ENCODE measurements around the gene LRG1.

The LRG1 gene

DNA sequence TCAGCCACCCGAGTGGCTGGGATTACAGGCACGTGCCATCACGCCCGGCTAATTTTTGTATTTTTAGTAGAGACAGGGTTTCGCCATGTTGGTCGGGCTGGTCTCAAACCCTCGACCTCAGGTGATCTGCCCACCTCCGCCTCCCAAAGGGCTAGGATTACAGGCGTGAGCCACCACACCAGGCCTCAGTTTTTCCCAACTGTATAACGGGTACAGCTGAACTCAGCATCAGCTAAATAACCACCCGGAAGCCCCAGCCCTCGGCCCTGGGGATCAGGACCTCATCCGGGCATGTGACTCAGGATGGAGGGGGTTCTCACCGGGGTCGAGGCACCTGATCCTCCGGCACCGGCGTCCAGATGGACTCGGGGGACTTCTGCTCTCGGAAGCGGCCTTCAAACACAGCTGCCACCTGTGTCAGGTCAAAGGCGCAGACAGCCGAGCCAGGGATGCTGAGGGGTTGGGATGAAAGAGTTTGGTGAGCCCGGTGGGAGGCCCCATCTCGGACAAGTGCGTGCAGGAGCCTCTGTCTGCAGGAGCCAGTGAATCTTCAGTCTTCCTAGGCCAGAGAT lies 10.7 kb upstream of the LRG1 start:
- DNase-seq (ENCODE audit: extremely low spot score), result no peak
- CTCF ChIA-PET, result no interaction called here
- POLR2A ChIA-PET, result no interaction called here
- TF ChIP-seq, protein P1, sequence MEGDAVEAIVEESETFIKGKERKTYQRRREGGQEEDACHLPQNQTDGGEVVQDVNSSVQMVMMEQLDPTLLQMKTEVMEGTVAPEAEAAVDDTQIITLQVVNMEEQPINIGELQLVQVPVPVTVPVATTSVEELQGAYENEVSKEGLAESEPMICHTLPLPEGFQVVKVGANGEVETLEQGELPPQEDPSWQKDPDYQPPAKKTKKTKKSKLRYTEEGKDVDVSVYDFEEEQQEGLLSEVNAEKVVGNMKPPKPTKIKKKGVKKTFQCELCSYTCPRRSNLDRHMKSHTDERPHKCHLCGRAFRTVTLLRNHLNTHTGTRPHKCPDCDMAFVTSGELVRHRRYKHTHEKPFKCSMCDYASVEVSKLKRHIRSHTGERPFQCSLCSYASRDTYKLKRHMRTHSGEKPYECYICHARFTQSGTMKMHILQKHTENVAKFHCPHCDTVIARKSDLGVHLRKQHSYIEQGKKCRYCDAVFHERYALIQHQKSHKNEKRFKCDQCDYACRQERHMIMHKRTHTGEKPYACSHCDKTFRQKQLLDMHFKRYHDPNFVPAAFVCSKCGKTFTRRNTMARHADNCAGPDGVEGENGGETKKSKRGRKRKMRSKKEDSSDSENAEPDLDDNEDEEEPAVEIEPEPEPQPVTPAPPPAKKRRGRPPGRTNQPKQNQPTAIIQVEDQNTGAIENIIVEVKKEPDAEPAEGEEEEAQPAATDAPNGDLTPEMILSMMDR (IDR thresholded peaks at IDR 0.05; ENCODE audit: control extremely low read depth, extremely low read depth, low read depth, missing control alignments), result no peak

DNA sequence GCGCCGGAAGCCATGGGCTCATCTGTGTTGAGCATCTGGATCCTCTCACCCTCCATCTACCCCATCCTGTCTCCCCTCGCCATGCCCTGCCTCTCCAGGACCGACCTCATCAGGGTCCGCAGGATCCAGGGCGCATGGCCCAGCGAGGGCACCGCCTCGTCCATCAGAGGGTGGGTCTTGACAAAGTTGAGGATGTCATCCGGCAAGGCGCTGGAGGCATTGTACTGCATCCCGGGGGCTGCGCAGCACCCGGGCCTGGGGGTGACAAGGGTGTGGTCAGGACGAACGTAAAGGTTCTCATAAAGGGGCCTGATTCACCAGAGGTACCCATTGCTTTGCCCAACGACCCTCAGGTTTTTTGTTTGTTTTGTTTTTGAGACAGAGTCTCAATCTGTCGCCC lies 10.2 kb upstream of the LRG1 start:
- ChIA-PET POLR2A (interaction anchor here (0.6 kb wide), 1 partner anchor 142 kb away, joined by 4 read pairs; no protein-coding TSS in a partner anchor), CTCF (no interaction called here)
- TF ChIP-seq, protein P1 (IDR thresholded peaks at IDR 0.05; ENCODE audit: control extremely low read depth, extremely low read depth, low read depth, missing control alignments), result no peak

DNA sequence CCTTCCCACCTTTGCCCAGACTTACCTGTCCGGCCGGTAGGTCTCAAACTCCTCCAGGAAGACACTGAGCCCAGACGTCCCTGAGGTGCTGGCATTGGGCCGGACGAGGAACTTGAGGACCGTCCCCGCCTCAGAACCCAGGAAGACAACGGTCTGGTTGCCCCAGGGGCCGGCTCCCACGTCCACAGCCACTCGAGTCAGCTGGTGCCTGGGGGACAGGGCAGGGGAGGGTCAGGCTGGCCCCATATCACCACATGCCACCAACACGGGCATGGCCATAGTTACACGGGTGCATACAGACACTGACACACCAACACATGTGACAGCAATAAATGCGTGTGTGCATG lies 8.4 kb upstream of the LRG1 start:
- TF ChIP-seq, protein P1 (IDR thresholded peaks at IDR 0.05; ENCODE audit: control extremely low read depth, extremely low read depth, low read depth, missing control alignments), result no peak
- ChIA-PET POLR2A (no interaction called here), CTCF (interaction anchor here (1.3 kb wide), 1 partner anchor 21 kb away, joined by 3 read pairs; no protein-coding TSS in a partner anchor)

More for the DNA sequence above, 10.2 kb upstream of the LRG1 start:
- no peak for DNase-seq (ENCODE audit: extremely low spot score)

DNA sequence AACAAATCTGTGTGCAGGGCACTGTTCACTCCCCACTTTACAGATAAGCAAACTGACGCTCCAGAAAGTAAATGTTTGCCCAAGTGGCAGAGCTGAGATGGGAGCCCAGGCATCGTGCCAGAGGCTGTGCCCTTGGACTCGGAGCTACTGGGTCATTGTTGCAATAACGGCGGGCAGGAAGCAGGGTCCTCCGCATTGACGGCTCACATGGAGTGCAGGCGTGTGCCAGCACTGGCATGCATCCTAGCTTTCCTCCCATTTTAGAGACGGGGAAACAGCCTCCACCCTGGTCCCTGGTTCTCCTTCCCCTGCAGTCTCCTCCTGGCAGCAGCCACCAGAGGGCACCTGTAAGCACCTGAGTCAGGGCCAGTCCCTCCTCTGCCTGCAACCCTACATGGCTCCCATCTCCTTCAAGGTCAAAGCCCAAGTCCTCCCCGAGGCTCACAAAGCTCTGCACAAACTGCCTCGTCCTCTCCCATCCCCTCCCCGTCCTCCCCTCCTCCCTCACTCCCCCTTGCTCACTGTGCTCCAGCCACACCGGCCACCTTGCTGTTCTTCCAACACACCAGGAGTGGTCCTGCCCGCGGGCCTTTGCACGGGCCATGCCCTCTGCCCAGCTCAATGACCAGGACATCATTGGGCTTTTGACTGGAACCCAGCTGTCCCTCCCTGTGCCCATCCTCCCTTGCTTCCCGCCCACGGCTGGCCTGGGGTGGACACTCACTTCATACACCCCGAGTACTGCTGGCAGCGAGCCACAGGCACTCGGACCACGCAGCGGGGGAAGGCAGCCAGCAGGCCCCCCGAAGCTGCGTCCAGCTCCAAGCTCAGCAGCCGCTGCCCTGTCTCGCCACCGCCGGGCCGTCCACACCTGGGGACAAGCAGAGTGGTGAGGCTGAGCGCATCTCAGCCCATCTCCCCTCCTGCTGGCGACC lies 7.7 kb upstream of the LRG1 start:
- no peak for DNase-seq (ENCODE audit: extremely low spot score)
- CTCF ChIA-PET, result interaction anchor here (0.7 to 1.9 kb wide), 9 partner anchors 12 to 281 kb away, joined by 3 to 10 read pairs (median 3); partner anchors contain the start of gene PLIN5
- POLR2A ChIA-PET, result no interaction called here
- TF ChIP-seq, protein P1 (IDR thresholded peaks at IDR 0.05; ENCODE audit: control extremely low read depth, extremely low read depth, low read depth, missing control alignments), result peak; percentile 40

More for the DNA sequence above, 8.4 kb upstream of the LRG1 start:
- DNase-seq (ENCODE audit: extremely low spot score), result no peak

DNA sequence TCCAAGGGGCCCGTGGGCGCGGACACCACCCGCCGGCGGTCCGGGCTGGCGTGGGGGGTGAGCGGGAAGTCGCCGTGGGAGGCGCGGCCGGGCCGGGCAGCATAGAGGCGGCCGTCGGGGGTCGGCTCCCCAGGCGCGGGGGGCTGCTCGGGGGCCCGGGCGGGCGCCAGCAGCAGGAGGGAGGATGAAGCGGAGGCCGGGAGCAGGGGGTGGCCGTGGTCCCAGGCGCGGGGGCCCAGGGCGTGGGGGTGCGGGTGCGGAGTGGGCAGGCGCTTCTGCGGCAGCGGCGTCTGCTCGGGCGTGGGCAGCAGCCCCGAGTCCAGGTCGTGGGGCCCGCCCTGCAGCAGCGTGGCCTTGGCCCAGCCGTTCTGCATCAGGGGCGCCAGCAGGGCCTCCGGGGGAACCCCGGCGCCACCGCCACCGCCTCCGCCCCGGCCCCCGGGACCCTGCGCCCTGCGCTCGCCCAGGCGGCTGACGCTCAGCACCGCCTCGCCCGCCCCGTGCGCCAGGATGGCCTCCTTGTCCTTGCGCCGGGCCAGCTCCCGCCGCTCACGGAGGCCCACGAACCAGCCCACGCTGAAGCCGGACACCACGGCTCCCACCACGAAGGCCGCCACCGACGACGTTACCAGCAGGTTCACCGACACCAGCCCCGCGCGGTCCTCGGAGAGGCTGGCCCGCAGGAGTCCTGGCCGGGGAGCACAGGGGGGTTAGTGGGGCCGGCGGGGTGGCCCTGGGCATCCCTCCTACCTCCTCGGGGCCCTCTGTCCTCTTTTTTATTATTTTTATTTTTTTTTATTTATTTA lies 4.2 kb upstream of the LRG1 start:
- TF ChIP-seq, protein P1 (IDR thresholded peaks at IDR 0.05; ENCODE audit: control extremely low read depth, extremely low read depth, low read depth, missing control alignments), result no peak
- CTCF ChIA-PET, result no interaction called here
- POLR2A ChIA-PET, result no interaction called here
- DNase-seq (ENCODE audit: extremely low spot score), result no peak
